Nucleus accumbens (tissue), 56 donors: ENCODE results near the gene MEF2D.

ENCODE experiments used
- DNase-seq, 56 donors: peaks; one replicate each; lab custom pipeline; 2025; lab: John Stamatoyannopoulos, UW

The MEF2D gene

GRCh38 chr1:156500543-156500792, at the start of gene MEF2D:
Gene MEF2D, minus strand, starts transcription at chr1:156500775. Its CDS starts 17,483 bp downstream, at chr1:156483292.
- no peak for DNase-seq

- no peak for DNase-seq
These were observed 49.8 kb upstream of the MEF2D start for GRCh38 chr1:156550346-156550745.

- DNase-seq, result no peak
These were observed 49.3 kb upstream of the MEF2D start for GRCh38 chr1:156549831-156550230.

- DNase-seq, result no peak
These were observed 48.8 kb upstream of the MEF2D start for GRCh38 chr1:156549390-156549789.

GRCh38 chr1:156547982-156548381, 47.4 kb upstream of the MEF2D start:
- no peak for DNase-seq

GRCh38 chr1:156547434-156547833, 46.9 kb upstream of the MEF2D start:
- DNase-seq, result no peak

- no peak for DNase-seq
These were observed 45.7 kb upstream of the MEF2D start for GRCh38 chr1:156546267-156546666.

- DNase-seq, result no peak
These were observed 44.1 kb upstream of the MEF2D start for GRCh38 chr1:156544592-156545102.

GRCh38 chr1:156543066-156543465, 42.5 kb upstream of the MEF2D start:
- DNase-seq, result no peak

GRCh38 chr1:156540955-156541354, 40.4 kb upstream of the MEF2D start:
- no peak for DNase-seq

GRCh38 chr1:156539818-156540355, 39.3 kb upstream of the MEF2D start:
- DNase-seq, result no peak

GRCh38 chr1:156538711-156539440, 38.3 kb upstream of the MEF2D start:
- DNase-seq, result no peak

GRCh38 chr1:156537027-156537426, 36.5 kb upstream of the MEF2D start:
- no peak for DNase-seq

- no peak for DNase-seq
These were observed 34.0 kb upstream of the MEF2D start for GRCh38 chr1:156534424-156535060.

- no peak for DNase-seq
These were observed 33.1 kb upstream of the MEF2D start for GRCh38 chr1:156533568-156534220.

GRCh38 chr1:156532374-156532773, 31.8 kb upstream of the MEF2D start:
- no peak for DNase-seq

GRCh38 chr1:156530006-156530405, 29.4 kb upstream of the MEF2D start:
- DNase-seq, result no peak

GRCh38 chr1:156528875-156529425, 28.4 kb upstream of the MEF2D start:
- no peak for DNase-seq

GRCh38 chr1:156528231-156528630, 27.7 kb upstream of the MEF2D start:
- no peak for DNase-seq

GRCh38 chr1:156527584-156527983, 27.0 kb upstream of the MEF2D start:
- no peak for DNase-seq

GRCh38 chr1:156525856-156526489, 25.4 kb upstream of the MEF2D start:
- no peak for DNase-seq
